ENCODE data around the gene TRABD.
A peak's percentile ranks its signal among the peaks of the same experiment; 100 is the strongest.

Gene TRABD

DNA sequence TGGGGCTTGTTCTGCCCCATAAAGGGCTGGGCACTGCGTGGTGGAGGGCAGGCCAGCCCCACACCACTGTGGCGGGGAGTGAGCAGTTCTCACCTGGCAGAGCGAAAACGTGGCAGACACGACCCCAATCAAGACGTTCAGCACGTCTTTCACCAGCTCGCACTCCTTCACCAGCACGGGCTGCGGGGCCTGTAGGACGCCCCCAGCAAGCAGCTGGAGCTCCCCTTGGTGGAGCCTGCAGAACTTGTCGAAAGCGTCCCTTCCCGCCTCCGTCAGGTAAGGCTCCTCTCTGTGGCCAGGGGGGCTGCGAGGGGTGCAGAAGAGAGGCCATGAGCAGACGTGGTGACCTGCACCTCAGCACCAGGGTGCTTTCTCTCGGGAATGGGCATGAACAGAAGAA, 47.5 kb downstream of the TRABD start:
- Histone ChIP-seq H3K27ac (ENCODE audit: low read depth, low read length, poor library complexity, severe bottlenecking) (no peak overlapping the region), H2AFZ (ENCODE audit: low read length) (no peak overlapping the region), H4K20me1 (ENCODE audit: insufficient read depth, low read length) (no peaks in the 10 kb centered on the region), H3K27me3 (ENCODE audit: insufficient read depth, low read length) (no peaks in the 10 kb centered on the region), H3K79me2 (ENCODE audit: insufficient read depth, low read length) (no peaks in the 10 kb centered on the region), H3K4me1 (ENCODE audit: insufficient read depth, low read length, severe bottlenecking) (no peaks in the 10 kb centered on the region), H3K36me3 (ENCODE audit: insufficient read depth, low read length) (peaks cover 42% of the 10 kb centered on the region), H3K9me3 (ENCODE audit: low read length) (no peaks in the 10 kb centered on the region), H3K4me3 (ENCODE audit: low read depth, low read length, poor library complexity, severe bottlenecking) (no peak overlapping the region), H3K9me2 (ENCODE audit: low read depth, low read length) (no peaks in the 10 kb centered on the region), H3K4me2 (ENCODE audit: low read length) (no peak overlapping the region), H3K9ac (ENCODE audit: low read length) (no peak overlapping the region), H3F3A (ENCODE audit: insufficient read depth, low read length) (no peaks in the 10 kb centered on the region)
- TF ChIP-seq, protein P1, sequence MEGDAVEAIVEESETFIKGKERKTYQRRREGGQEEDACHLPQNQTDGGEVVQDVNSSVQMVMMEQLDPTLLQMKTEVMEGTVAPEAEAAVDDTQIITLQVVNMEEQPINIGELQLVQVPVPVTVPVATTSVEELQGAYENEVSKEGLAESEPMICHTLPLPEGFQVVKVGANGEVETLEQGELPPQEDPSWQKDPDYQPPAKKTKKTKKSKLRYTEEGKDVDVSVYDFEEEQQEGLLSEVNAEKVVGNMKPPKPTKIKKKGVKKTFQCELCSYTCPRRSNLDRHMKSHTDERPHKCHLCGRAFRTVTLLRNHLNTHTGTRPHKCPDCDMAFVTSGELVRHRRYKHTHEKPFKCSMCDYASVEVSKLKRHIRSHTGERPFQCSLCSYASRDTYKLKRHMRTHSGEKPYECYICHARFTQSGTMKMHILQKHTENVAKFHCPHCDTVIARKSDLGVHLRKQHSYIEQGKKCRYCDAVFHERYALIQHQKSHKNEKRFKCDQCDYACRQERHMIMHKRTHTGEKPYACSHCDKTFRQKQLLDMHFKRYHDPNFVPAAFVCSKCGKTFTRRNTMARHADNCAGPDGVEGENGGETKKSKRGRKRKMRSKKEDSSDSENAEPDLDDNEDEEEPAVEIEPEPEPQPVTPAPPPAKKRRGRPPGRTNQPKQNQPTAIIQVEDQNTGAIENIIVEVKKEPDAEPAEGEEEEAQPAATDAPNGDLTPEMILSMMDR (IDR thresholded peaks at IDR 0.05; ENCODE audit: low read length): no peak
- TF ChIP-seq EZH2 (IDR thresholded peaks at IDR 0.05; ENCODE audit: borderline replicate concordance, low read length): no peak

DNA sequence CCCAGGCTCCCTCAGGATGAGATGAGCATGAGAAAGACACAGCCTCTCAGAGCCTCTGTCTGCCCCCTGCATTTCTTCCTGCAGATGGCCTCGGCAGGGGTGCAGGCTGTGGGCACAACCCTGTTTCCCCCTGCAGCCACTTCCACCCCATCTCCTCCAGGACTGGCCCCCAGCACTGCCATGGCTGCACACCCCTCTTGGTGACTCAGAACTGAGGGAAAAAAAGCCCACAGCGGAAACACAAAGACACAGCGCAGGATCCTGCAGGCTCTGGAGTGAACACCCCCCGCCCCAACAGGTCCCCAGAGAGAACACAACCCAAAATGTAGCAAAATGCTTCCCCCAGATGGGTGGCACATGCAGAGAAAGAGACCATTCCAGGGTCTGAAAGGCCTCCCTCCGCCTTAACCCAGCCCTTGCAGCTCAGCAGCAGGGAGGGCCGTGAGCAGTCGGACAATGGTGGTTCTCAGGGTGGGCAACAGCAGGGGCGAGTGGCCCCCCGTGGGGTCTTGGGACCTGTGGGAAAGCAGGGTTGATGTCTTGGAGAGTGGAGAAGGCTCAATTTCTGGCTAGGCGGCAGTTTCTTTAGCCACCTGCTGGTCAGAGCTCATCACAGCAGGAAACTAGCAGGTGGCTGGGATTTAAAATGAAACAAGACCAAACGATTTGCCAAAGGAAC, 51.2 kb downstream of the TRABD start:
- no peak for TF ChIP-seq EZH2 (IDR thresholded peaks at IDR 0.05; ENCODE audit: borderline replicate concordance, low read length)
- TF ChIP-seq, protein P1 (IDR thresholded peaks at IDR 0.05; ENCODE audit: low read length): peak; percentile 65
- Histone ChIP-seq H3K9me2 (ENCODE audit: low read depth, low read length) (no peaks in the 10 kb centered on the region), H3K4me2 (ENCODE audit: low read length) (no peak overlapping the region), H3K27ac (ENCODE audit: low read depth, low read length, poor library complexity, severe bottlenecking) (no peak overlapping the region), H3K27me3 (ENCODE audit: insufficient read depth, low read length) (no peaks in the 10 kb centered on the region), H3K4me3 (ENCODE audit: low read depth, low read length, poor library complexity, severe bottlenecking) (no peak overlapping the region), H3K9ac (ENCODE audit: low read length) (no peak overlapping the region), H3K36me3 (ENCODE audit: insufficient read depth, low read length) (peaks cover 47% of the 10 kb centered on the region), H4K20me1 (ENCODE audit: insufficient read depth, low read length) (no peaks in the 10 kb centered on the region), H3F3A (ENCODE audit: insufficient read depth, low read length) (no peaks in the 10 kb centered on the region), H2AFZ (ENCODE audit: low read length) (no peak overlapping the region), H3K79me2 (ENCODE audit: insufficient read depth, low read length) (peaks cover 9% of the 10 kb centered on the region), H3K9me3 (ENCODE audit: low read length) (no peaks in the 10 kb centered on the region), H3K4me1 (ENCODE audit: insufficient read depth, low read length, severe bottlenecking) (peaks cover 18% of the 10 kb centered on the region)

DNA sequence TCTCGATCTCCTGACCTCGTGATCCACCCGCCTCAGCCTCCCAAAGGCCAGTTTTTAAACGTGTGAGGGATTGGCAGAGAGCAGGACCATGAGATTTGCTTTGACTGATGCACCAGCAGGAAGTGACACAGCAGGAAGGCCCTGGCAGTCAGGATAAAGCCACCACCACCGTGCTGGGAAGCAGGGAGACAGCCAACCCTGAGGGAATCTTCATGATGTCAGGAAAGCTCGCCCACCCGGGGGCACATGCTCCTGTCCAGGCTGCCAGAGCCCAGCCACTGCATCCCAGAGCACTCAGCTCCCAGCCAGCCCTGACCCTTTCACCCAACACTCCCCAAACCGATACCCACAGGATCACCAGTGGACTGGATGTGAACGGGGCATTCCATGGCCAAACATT, 53.0 kb downstream of the TRABD start:
- Histone ChIP-seq H3K9me3 (ENCODE audit: low read length) (no peaks in the 10 kb centered on the region), H3K27me3 (ENCODE audit: insufficient read depth, low read length) (no peaks in the 10 kb centered on the region), H3K4me3 (ENCODE audit: low read depth, low read length, poor library complexity, severe bottlenecking) (no peak overlapping the region), H3K4me2 (ENCODE audit: low read length) (no peak overlapping the region), H3K27ac (ENCODE audit: low read depth, low read length, poor library complexity, severe bottlenecking) (no peak overlapping the region), H3K9ac (ENCODE audit: low read length) (no peak overlapping the region), H3K36me3 (ENCODE audit: insufficient read depth, low read length) (peaks cover 33% of the 10 kb centered on the region), H3K4me1 (ENCODE audit: insufficient read depth, low read length, severe bottlenecking) (peaks cover 19% of the 10 kb centered on the region), H4K20me1 (ENCODE audit: insufficient read depth, low read length) (no peaks in the 10 kb centered on the region), H3K79me2 (ENCODE audit: insufficient read depth, low read length) (peaks cover 22% of the 10 kb centered on the region), H3K9me2 (ENCODE audit: low read depth, low read length) (no peaks in the 10 kb centered on the region), H3F3A (ENCODE audit: insufficient read depth, low read length) (0 out of 2 replicates have a peak, but pooled peaks cover 4% of the 10 kb centered on the region), H2AFZ (ENCODE audit: low read length) (no peak overlapping the region)
- TF ChIP-seq, protein P1 (IDR thresholded peaks at IDR 0.05; ENCODE audit: low read length): no peak
- TF ChIP-seq EZH2 (IDR thresholded peaks at IDR 0.05; ENCODE audit: borderline replicate concordance, low read length): no peak
